ENCODE measurements around the gene MARF1.
"Not testable (repeated sequence)": the region's sequence is repeated elsewhere in the genome, so short reads cannot be mapped to it uniquely, and the experiment has no call there.

MARF1 gene

GRCh38 chr16:15621456-15621855 lies 21.5 kb downstream of the MARF1 start:
- DNase-seq, result no peak

DNA sequence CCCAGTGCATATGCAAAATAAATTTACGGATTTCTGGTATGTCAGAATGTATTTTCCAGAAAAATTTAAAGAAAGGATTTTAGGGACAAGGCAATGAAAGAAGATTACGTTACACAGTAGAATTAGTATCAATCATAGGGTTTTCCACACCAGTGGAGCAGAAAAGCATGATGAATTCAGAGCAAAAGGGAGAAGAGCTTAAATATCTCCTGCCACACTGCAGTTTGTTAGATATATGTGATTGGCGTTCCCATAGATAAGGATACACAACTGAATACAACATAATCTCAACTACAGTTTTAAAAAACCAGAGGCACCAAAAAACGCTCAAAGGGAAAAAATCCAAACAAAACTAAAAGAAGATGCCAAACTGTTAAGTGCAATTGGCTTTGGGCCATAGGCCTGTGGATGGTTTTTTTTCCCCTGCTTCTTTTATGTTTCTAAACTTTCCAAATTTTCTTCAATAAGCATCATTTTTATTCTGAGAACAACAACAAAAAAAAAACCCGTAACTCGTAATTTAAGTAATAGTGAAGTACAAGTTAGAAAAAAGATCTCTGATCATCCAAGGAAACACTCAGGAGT lies 22.3 kb downstream of the MARF1 start:
- no peak for DNase-seq

GRCh38 chr16:15618392-15618791 lies 24.6 kb downstream of the MARF1 start:
- DNase-seq, result no peak

DNA sequence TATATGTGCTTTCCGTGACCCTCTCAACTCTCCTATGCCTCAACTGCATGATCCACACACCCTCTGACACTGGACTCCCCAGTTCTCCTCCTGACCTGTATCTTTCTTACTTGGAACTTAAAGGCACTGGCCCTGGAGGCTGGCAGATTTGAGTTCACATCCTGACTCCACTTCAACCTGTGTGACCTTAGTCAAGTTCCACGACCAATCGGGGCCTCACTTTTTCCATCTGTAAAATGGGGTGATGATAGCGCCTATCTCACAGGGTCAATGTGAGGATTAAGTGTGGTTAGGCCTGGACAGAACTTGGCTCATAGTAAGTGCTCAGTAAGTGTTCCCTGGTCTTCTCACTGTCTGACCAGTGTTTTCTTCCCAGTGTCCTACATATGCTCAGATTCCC lies 25.1 kb downstream of the MARF1 start:
- no peak for DNase-seq

- no peak for DNase-seq
These were observed 26.3 kb downstream of the MARF1 start for GRCh38 chr16:15616475-15617165.

DNA sequence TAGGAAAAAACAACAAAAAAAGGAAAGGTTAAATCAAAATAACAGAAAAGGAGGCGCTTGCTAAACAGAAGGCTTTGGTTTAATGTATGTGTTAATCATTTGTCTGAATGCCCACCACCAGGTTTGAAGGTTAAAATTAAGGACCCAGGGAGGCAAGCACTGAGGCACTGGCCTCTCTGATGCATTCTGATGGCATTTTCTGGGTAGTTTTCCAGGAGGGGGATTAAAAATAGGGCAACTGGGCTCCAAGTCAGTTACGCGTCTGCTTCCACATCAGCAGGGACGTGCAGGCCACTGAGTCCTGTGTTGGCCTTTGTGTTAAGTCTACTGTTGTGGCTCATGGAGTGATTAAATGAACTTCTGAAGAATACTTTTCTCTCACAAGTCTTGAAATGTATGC lies 26.9 kb downstream of the MARF1 start:
- DNase-seq, result no peak

GRCh38 chr16:15613676-15614075 lies 29.3 kb downstream of the MARF1 start:
- DNase-seq, result no peak

DNA sequence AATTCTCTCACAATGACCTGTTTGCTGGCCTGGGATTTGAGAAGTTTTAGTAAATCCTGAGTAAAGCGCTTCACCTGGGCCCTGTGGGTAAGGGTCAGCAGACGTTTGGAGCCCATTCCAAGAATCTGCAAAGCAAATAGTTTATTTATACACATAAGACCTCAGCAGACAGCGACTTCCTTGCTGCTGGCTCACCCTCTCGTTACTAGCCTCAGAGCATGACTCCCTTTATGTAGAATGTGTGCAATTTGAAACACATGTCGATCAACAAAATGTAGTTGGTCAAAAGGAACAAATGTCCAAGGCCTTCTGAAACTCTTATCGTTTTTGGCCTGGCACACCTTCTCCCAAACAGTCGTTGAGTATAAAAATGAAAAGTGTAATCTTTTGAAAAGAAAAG lies 31.3 kb downstream of the MARF1 start:
- DNase-seq, result no peak

- DNase-seq, result no peak
These were observed 32.5 kb downstream of the MARF1 start for GRCh38 chr16:15610369-15610871.

GRCh38 chr16:15609286-15609649 lies 33.7 kb downstream of the MARF1 start:
- no peak for DNase-seq

DNA sequence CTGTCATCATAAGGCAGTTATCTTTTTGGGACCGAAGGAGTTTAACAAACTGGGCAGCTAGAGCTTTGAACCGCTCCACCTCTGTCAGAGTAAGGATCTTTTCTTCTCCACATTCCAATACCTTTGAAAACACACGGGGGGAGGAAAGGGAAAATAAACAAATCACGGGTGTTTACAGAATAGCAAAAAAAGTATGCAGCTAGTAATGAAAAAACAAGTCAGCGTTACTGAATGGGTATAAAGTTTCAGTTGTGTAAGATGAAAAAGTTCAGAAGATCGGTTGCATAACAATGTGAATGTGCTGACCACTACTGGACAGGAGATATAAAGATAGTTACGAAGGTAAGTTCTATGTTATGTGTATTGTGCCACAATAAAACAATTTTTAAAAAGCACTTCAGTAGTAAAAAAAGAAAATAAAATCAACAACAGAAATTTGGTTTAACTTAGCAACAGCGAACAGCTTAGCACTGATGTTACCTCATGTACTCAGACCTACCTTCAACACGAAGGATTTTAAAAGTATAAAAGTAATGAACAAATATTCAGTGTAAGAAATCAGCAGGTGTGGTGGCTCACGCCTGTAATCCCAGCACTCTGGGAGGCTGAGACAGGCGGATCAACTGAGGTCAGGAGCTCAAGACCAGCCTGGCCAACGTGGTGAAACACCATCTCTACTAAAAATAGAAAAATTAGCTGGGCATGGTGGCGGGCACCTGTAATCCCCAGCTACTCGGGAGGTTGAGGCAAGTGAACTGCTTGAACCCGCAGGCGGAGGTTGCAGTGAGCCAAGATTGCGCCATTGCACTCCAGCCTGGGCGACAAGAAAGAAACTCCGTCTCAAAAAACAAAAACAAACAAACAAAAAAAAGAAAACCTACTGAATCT lies 34.3 kb downstream of the MARF1 start:
- no peak for DNase-seq

GRCh38 chr16:15607700-15608396 lies 35.1 kb downstream of the MARF1 start:
- DNase-seq, result no peak

GRCh38 chr16:15607221-15607699 lies 35.7 kb downstream of the MARF1 start:
- DNase-seq, result not testable (repeated sequence)

- no peak for DNase-seq
These were observed 36.3 kb downstream of the MARF1 start for GRCh38 chr16:15606518-15607220.

- no peak for DNase-seq
These were observed 37.0 kb downstream of the MARF1 start for GRCh38 chr16:15605839-15606517.

- DNase-seq, result no peak
These were observed 38.2 kb downstream of the MARF1 start for GRCh38 chr16:15604460-15605440.

DNA sequence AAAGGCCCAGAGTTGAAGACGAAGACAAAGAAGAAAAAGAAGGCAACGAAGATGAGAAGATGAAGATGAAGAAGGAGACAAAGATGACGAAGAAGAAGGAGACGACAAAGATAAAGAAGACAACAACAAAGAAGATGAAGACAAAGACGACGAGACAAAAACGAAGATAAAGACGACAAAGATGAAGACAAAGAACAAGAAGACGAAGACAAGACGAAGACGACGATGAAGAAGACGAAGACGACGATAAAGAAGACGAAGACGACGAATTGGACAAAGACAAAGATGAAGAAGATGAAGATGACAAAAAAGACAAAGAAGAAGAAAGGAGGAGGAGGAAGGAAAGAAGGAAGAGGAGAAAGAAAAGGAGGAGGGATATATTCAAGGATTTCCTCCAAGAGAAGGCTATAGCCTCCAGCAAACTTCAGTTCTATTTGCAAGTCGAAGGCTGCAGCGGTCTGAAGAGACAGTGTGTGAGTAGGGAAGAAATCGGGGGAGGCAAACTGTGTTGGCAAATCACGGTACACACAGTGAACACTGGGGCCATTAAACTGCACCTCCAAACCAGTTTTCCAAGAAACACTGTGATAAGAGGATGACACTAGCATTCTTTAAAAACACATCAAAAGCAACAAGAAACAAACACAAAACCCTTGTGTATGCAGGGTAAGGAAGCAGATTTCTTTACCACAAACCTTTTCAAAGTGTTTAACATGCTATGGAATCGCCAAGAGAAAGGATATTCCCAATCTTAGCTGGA lies 40.5 kb downstream of the MARF1 start:
- no peak for DNase-seq

GRCh38 chr16:15601212-15601879 lies 41.6 kb downstream of the MARF1 start:
- no peak for DNase-seq
